IMR-90 (cell line): ENCODE measurements around the gene ADCY2. TPM values are rescaled to one million over a fixed set of nuclear protein-coding genes. Genes with fewer than 3 reads are reported as not detected.

Source experiments
- ATAC-seq: fragments of 200-7000 bp; cut with Tn5 transposase; 2 replicates; pipeline ENCODE4 v1.9.1; 2020; ENCODE audit warnings: low read depth, mild to moderate bottlenecking, moderate library complexity
- BruUV-seq: library from RNA; stranded (reverse); fragments of 400-500 nt; replicated peaks from 2 replicates; lab custom pipeline; 2021; lab: Mats Ljungman, UMichigan
- CTCF ChIA-PET: fragments of 300-600 bp; formaldehyde crosslinking; extraction: SDS; loops from one replicate; lab custom pipeline; 2021; ENCODE audit warnings: antibody characterized with exemption; lab: Yijun Ruan, JAX
- POLR2A ChIA-PET: fragments of 300-600 bp; sonication (Branson Sonifier 250); formaldehyde crosslinking; loops from one replicate; lab custom pipeline; 2022; ENCODE audit warnings: antibody characterized with exemption; ENCODE audit not compliant: unreplicated experiment; lab: Charles Lee
- DNase-seq: peaks from one replicate; pipeline ENCODE4 v3.0.0; 2013
- H2AFZ ChIP-seq: replicated peaks from 2 replicates; pipeline ENCODE3; 2013; ENCODE audit warnings: low read length, mild to moderate bottlenecking; ENCODE audit not compliant: poor library complexity
- H2AK5ac ChIP-seq: 2 replicates; pipeline ENCODE4 v1.6.1; 2013; ENCODE audit warnings: low read depth, low read length, inconsistent platforms
- H2AK9ac ChIP-seq: replicated peaks from 2 replicates; pipeline ENCODE3; 2013; ENCODE audit warnings: mild to moderate bottlenecking, low read depth, low read length, moderate library complexity; ENCODE audit not compliant: poor library complexity
- H2BK120ac ChIP-seq: 2 replicates; pipeline ENCODE4 v1.6.1; 2013; ENCODE audit warnings: low read depth, low read length, inconsistent platforms
- H2BK15ac ChIP-seq: 3 replicates; pipeline ENCODE4 v1.6.1; 2013; ENCODE audit warnings: low read depth, low read length, inconsistent platforms
- H2BK20ac ChIP-seq: 2 replicates; pipeline ENCODE4 v1.6.1; 2013; ENCODE audit warnings: low read depth, mild to moderate bottlenecking, inconsistent platforms, low read length, moderate library complexity
- H2BK5ac ChIP-seq: 2 replicates; pipeline ENCODE4 v1.6.1; 2013; ENCODE audit warnings: mild to moderate bottlenecking, low read depth, low read length, inconsistent platforms; ENCODE audit not compliant: poor library complexity, severe bottlenecking
- H3K14ac ChIP-seq: replicated peaks from 2 replicates; pipeline ENCODE4 v1.6.1; 2013; ENCODE audit warnings: low read depth, low read length, inconsistent platforms
- H3K18ac ChIP-seq: 2 replicates; pipeline ENCODE4 v1.6.1; 2013; ENCODE audit warnings: low read depth, low read length, control low read depth
- H3K23ac ChIP-seq: 2 replicates; pipeline ENCODE4 v1.6.1; 2013; ENCODE audit warnings: low read depth, low read length, inconsistent platforms
- H3K27ac ChIP-seq: 2 replicates; pipeline ENCODE4 v1.5.1; 2013; ENCODE audit warnings: mild to moderate bottlenecking, control low read depth, low read length; ENCODE audit not compliant: insufficient read depth
- H3K27me3 ChIP-seq: 2 replicates; pipeline ENCODE4 v1.6.1; 2013; ENCODE audit warnings: low read length; ENCODE audit not compliant: control insufficient read depth, insufficient read depth
- H3K36me3 ChIP-seq: 2 replicates; pipeline ENCODE4 v1.6.1; 2013; ENCODE audit warnings: low read length, mixed read lengths; ENCODE audit not compliant: control insufficient read depth, insufficient read depth
- H3K4ac ChIP-seq: 2 replicates; pipeline ENCODE4 v1.6.1; 2013; ENCODE audit warnings: low read depth, low read length, inconsistent platforms
- H3K4me1 ChIP-seq: 2 replicates; pipeline ENCODE4 v1.6.1; 2013; ENCODE audit warnings: low read length, mixed read lengths; ENCODE audit not compliant: control insufficient read depth, insufficient read depth
- H3K4me2 ChIP-seq: 2 replicates; pipeline ENCODE4 v1.6.1; 2013; ENCODE audit warnings: low read depth, mild to moderate bottlenecking, control low read depth, low read length, moderate library complexity
- H3K4me3 ChIP-seq: 2 replicates; pipeline ENCODE4 v1.5.1; 2013; ENCODE audit warnings: low read depth, mild to moderate bottlenecking, control low read depth, low read length, moderate library complexity; ENCODE audit not compliant: insufficient read depth
- H3K56ac ChIP-seq: 2 replicates; pipeline ENCODE4 v1.6.1; 2013; ENCODE audit warnings: low read length, inconsistent platforms; ENCODE audit not compliant: insufficient read depth; ENCODE audit errors: extremely low read depth
- H3K79me1 ChIP-seq, 2 experiments: 2 replicates each; pipeline ENCODE4 v1.6.1; 2013; ENCODE audit warnings: low read length in 2 of 2, inconsistent platforms in 1 of 2, low read depth in 1 of 2
- H3K9ac ChIP-seq: 2 replicates; pipeline ENCODE4 v1.6.1; 2013; ENCODE audit warnings: low read depth, low read length, control low read depth
- H3K9me1 ChIP-seq: 2 replicates; pipeline ENCODE4 v1.6.1; 2013; ENCODE audit warnings: low read length, inconsistent platforms; ENCODE audit not compliant: insufficient read depth
- H3K9me3 ChIP-seq: 2 replicates; pipeline ENCODE4 v1.6.1; 2013; ENCODE audit warnings: low read length; ENCODE audit not compliant: control insufficient read depth, insufficient read depth
- H4K20me1 ChIP-seq: 2 replicates; pipeline ENCODE4 v1.6.1; 2013; ENCODE audit warnings: low read length, inconsistent platforms; ENCODE audit not compliant: insufficient read depth
- H4K5ac ChIP-seq: 2 replicates; pipeline ENCODE4 v1.6.1; 2013; ENCODE audit warnings: mild to moderate bottlenecking, low read depth, low read length, control low read depth
- H4K8ac ChIP-seq, 2 experiments: 2 replicates each; pipeline ENCODE4 v1.6.1; 2013; ENCODE audit warnings: low read depth in 2 of 2, low read length in 2 of 2, control low read depth in 1 of 2, inconsistent platforms in 1 of 2
- H4K91ac ChIP-seq: 2 replicates; pipeline ENCODE4 v1.6.1; 2013; ENCODE audit warnings: low read depth, low read length, inconsistent platforms; ENCODE audit not compliant: insufficient read depth
- BHLHE40 ChIP-seq: fragments of 150-350 bp; IDR thresholded peaks from 2 replicates; pipeline ENCODE4 v1.6.1; 2016; ENCODE audit warnings: mild to moderate bottlenecking, low read depth, low read length
- CEBPB ChIP-seq: IDR thresholded peaks from 2 replicates; pipeline ENCODE4 v1.6.1; 2012; ENCODE audit warnings: low read depth, low read length, improper control_type of control experiment
- CHD1 ChIP-seq: IDR thresholded peaks from 2 replicates; pipeline ENCODE4 v1.6.1; 2012; ENCODE audit warnings: low read depth, low read length, improper control_type of control experiment
- FOS ChIP-seq: fragments of 150-350 bp; IDR thresholded peaks from 2 replicates; pipeline ENCODE4 v1.6.1; 2016; ENCODE audit warnings: low read depth, low read length
- MAFK ChIP-seq: IDR thresholded peaks from 2 replicates; pipeline ENCODE4 v1.6.1; 2012; ENCODE audit warnings: low read depth, low read length, improper control_type of control experiment
- MAZ ChIP-seq: IDR thresholded peaks from 2 replicates; pipeline ENCODE4 v1.6.1; 2012; ENCODE audit warnings: low read depth, mild to moderate bottlenecking, low read length, improper control_type of control experiment, moderate library complexity, borderline replicate concordance
- MXI1 ChIP-seq: IDR thresholded peaks from 2 replicates; pipeline ENCODE4 v1.6.1; 2012; ENCODE audit warnings: low read depth, mild to moderate bottlenecking, low read length, moderate library complexity, borderline replicate concordance
- NFE2L2 ChIP-seq: fragments of 150-350 bp; IDR thresholded peaks from 2 replicates; pipeline ENCODE4 v1.6.1; 2016; ENCODE audit warnings: low read depth, mild to moderate bottlenecking, low read length
- POLR2A ChIP-seq: IDR thresholded peaks from 2 replicates; pipeline ENCODE4 v1.6.1; 2012; ENCODE audit warnings: mild to moderate bottlenecking, low read depth, low read length
- RAD21 ChIP-seq: IDR thresholded peaks from 2 replicates; pipeline ENCODE4 v1.6.1; 2012; ENCODE audit warnings: low read length, improper control_type of control experiment
- RCOR1 ChIP-seq: IDR thresholded peaks from 2 replicates; pipeline ENCODE4 v1.6.1; 2012; ENCODE audit warnings: mild to moderate bottlenecking, low read length, improper control_type of control experiment; ENCODE audit not compliant: insufficient replicate concordance
- RFX5 ChIP-seq: IDR thresholded peaks from 2 replicates; pipeline ENCODE4 v1.8.0; 2012; ENCODE audit warnings: low read depth, mild to moderate bottlenecking, low read length, moderate library complexity
- SMC3 ChIP-seq: fragments of 150-350 bp; IDR thresholded peaks from 2 replicates; pipeline ENCODE4 v1.6.1; 2016; ENCODE audit warnings: low read depth, mild to moderate bottlenecking, antibody characterized with exemption, low read length, moderate library complexity
- WGBS, 2 experiments: methylation state at CpG; one replicate each; pipeline versions ENCODE4 v1.1.5 to v1.1.7; 2013; ENCODE audit warnings: missing lambda C conversion rate in 2 of 2; ENCODE audit not compliant: insufficient read length in 1 of 2; ENCODE audit errors: extremely low coverage in 2 of 2; 5-methylcytosine and 5-hydroxymethylcytosine counted together
- dilution Hi-C: fragments of 300-500 bp; cut with HindIII; formaldehyde crosslinking; loops from one replicate; pipeline ENCODE4 v1.14.3; 2018; ENCODE audit warnings: low sequenced_read_pairs; ENCODE audit not compliant: unreplicated experiment
- in situ Hi-C: fragments of 300-500 bp; cut with MboI; formaldehyde crosslinking; loops from 3 replicates; pipeline ENCODE4 v1.14.3; 2019; ENCODE audit warnings: low sequenced_read_pairs, inconsistent platforms, mixed read lengths
- intact Hi-C: fragments of 100-400 bp; cut with micrococcal nuclease; formaldehyde crosslinking; loops from 2 replicates; pipeline ENCODE4 v1.10.0; 2022
- polyA plus RNA-seq, 3 experiments: library from polyadenylated mRNA; depleted of rRNA; stranded (reverse); fragments of >200 nt; gene quantifications; 2 replicates each; pipeline ENCODE4 v1.2.3, GENCODE V29; 2012; ENCODE audit warnings: low replicate concordance in 1 of 3
- total RNA-seq: library from RNA; depleted of rRNA; stranded (reverse); fragments of >200 nt; gene quantifications from 2 replicates; pipeline ENCODE4 v1.2.3, GENCODE V29; 2012
- TF ChIP-seq, protein P1 (sequence below): fragments of 150-350 bp; IDR thresholded peaks from 2 replicates; pipeline ENCODE4 v1.6.1; 2016; ENCODE audit warnings: low read depth, mild to moderate bottlenecking, low read length, moderate library complexity, borderline replicate concordance
- TF ChIP-seq, protein P2 (sequence below): conservative IDR thresholded peaks from 2 replicates; pipeline ENCODE4 v1.5.1; 2012; ENCODE audit warnings: mild to moderate bottlenecking, low read depth, low read length, improper control_type of control experiment
- TF ChIP-seq, protein P3 (sequence below): fragments of 150-350 bp; IDR thresholded peaks from 2 replicates; pipeline ENCODE4 v1.6.1; 2017; ENCODE audit warnings: mild to moderate bottlenecking, antibody characterized with exemption, low read length, low read depth

The ADCY2 gene
- total and polyA plus RNA-seq, 2 of the 4 experiments (the other 2 are of a cell fraction) = not detected

DNA sequence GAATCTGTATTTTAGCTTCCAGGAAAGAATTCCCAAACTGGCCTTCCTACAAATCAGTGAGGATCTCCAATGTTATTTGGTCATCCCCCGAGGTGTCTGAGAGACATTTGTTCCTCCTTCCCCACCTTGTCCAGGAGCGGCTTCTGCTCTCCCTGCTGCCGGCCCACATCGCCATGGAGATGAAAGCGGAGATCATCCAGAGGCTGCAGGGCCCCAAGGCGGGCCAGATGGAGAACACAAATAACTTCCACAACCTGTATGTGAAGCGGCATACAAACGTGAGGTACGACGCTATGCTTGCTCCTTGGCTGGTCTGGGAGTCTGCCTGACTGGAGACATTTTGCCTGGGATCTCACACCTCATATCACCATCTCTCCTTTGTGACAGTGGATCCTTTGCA lies 294.6 kb downstream of the ADCY2 start:
- BruUV-seq = no TSS peak
- TF ChIP-seq SMC3 (no peak), MXI1 (no peak), NFE2L2 (no peak), MAZ (no peak), CHD1 (no peak), FOS (no peak), MAFK (no peak), CEBPB (no peak), BHLHE40 (no peak), RCOR1 (no peak), RAD21 (no peak), POLR2A (no peak), RFX5 (no peak)
- TF ChIP-seq, protein P1, sequence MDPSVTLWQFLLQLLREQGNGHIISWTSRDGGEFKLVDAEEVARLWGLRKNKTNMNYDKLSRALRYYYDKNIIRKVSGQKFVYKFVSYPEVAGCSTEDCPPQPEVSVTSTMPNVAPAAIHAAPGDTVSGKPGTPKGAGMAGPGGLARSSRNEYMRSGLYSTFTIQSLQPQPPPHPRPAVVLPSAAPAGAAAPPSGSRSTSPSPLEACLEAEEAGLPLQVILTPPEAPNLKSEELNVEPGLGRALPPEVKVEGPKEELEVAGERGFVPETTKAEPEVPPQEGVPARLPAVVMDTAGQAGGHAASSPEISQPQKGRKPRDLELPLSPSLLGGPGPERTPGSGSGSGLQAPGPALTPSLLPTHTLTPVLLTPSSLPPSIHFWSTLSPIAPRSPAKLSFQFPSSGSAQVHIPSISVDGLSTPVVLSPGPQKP = no peak
- TF ChIP-seq, protein P2, sequence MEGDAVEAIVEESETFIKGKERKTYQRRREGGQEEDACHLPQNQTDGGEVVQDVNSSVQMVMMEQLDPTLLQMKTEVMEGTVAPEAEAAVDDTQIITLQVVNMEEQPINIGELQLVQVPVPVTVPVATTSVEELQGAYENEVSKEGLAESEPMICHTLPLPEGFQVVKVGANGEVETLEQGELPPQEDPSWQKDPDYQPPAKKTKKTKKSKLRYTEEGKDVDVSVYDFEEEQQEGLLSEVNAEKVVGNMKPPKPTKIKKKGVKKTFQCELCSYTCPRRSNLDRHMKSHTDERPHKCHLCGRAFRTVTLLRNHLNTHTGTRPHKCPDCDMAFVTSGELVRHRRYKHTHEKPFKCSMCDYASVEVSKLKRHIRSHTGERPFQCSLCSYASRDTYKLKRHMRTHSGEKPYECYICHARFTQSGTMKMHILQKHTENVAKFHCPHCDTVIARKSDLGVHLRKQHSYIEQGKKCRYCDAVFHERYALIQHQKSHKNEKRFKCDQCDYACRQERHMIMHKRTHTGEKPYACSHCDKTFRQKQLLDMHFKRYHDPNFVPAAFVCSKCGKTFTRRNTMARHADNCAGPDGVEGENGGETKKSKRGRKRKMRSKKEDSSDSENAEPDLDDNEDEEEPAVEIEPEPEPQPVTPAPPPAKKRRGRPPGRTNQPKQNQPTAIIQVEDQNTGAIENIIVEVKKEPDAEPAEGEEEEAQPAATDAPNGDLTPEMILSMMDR = no peak
- TF ChIP-seq, protein P3, sequence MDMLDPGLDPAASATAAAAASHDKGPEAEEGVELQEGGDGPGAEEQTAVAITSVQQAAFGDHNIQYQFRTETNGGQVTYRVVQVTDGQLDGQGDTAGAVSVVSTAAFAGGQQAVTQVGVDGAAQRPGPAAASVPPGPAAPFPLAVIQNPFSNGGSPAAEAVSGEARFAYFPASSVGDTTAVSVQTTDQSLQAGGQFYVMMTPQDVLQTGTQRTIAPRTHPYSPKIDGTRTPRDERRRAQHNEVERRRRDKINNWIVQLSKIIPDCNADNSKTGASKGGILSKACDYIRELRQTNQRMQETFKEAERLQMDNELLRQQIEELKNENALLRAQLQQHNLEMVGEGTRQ = no peak
- H3K9ac ChIP-seq = no peak overlapping the region

More for the DNA sequence above, 294.6 kb downstream of the ADCY2 start:
- no peaks in the 10 kb centered on the region for H4K20me1 ChIP-seq
- H3K4me2 ChIP-seq = no peak overlapping the region
- dilution Hi-C loops = no loop called here
- H3K9me1 ChIP-seq = no peaks in the 10 kb centered on the region
- H2BK15ac ChIP-seq = no peak overlapping the region
- no peaks in the 10 kb centered on the region for H3K36me3 ChIP-seq
- no peaks in the 10 kb centered on the region for H3K79me1 ChIP-seq
- H3K4me1 ChIP-seq = no peaks in the 10 kb centered on the region
- ATAC-seq = no peak
- WGBS, 2 experiments = no CpG with 5 or more reads among the region's 10 CpGs
- no peak overlapping the region for H2BK5ac ChIP-seq
- H3K4me3 ChIP-seq = no peak overlapping the region
- H3K9me3 ChIP-seq = peaks cover 13% of the 10 kb centered on the region; the same call in 1 of the 2 replicates
- POLR2A ChIA-PET = no interaction called here
- in situ Hi-C loops = no loop called here
- intact Hi-C loops = no loop called here
- no peak for DNase-seq
- H4K5ac ChIP-seq = no peak overlapping the region
- no peak overlapping the region for H3K56ac ChIP-seq
- no peak overlapping the region for H3K18ac ChIP-seq
- no peak overlapping the region for H3K27ac ChIP-seq
- no peak overlapping the region for H2AK9ac ChIP-seq
- no peak overlapping the region for H2BK20ac ChIP-seq
- no peak overlapping the region for H4K8ac ChIP-seq
- no peaks in the 10 kb centered on the region for H3K27me3 ChIP-seq
- H2AK5ac ChIP-seq = no peak overlapping the region
- H3K14ac ChIP-seq = no peak overlapping the region
- H4K91ac ChIP-seq = no peak overlapping the region
- no peak overlapping the region for H2BK120ac ChIP-seq
- CTCF ChIA-PET = no interaction called here
- H3K23ac ChIP-seq = no peak overlapping the region
- no peak overlapping the region for H3K4ac ChIP-seq
- H2AFZ ChIP-seq = no peak overlapping the region
